ENCODE measurements around the gene MRNIP.

- TF ChIP-seq YY1 (IDR thresholded peaks at IDR 0.05; ENCODE audit: low read depth) (no peak), EGR1 (IDR thresholded peaks at IDR 0.05) (no peak), EP300 (IDR thresholded peaks at IDR 0.05; ENCODE audit: borderline replicate concordance) (no peak), MAX (IDR thresholded peaks at IDR 0.05) (no peak), FOXM1 (IDR thresholded peaks at IDR 0.05; ENCODE audit: borderline replicate concordance, low read depth) (no peak), REST (IDR thresholded peaks at IDR 0.05; ENCODE audit: low read depth) (no peak), TAF1 (IDR thresholded peaks at IDR 0.05; ENCODE audit: low read depth) (no peak), RAD21 (IDR thresholded peaks at IDR 0.05; ENCODE audit: low read depth) (no peak), CEBPB (IDR thresholded peaks at IDR 0.05) (no peak), TCF12 (IDR thresholded peaks at IDR 0.05; ENCODE audit: low read depth) (no peak), NFIC (IDR thresholded peaks at IDR 0.05) (no peak)
These were observed 41.7 kb downstream of the MRNIP start for GRCh38 chr5:179816796-179817469.
